ENCODE measurements around the gene STRN3. TPM values are rescaled to one million over a fixed set of nuclear protein-coding genes. Genes with fewer than 3 reads are reported as not detected.
A peak's percentile ranks its signal among the peaks of the same experiment; 100 is the strongest.
"Not testable (repeated sequence)": the region's sequence is repeated elsewhere in the genome, so short reads cannot be mapped to it uniquely, and the experiment has no call there.

STRN3 gene
- total RNA-seq, 6 experiments from 2014 or later: 19.5 to 28.0 (median 21.5) TPM

- no peaks in the 10 kb centered on the region for H3K36me3 ChIP-seq
- intact Hi-C loops (cut with DNase I): no loop called here
- WGBS (ENCODE audit: insufficient coverage, low coverage, low lambda C conversion rate, missing lambda C conversion rate): 100% methylated on average over 1 of the region's 1 CpG
These were observed 30.9 kb upstream of the STRN3 start for GRCh38 chr14:31057035-31057434.

GRCh38 chr14:31052905-31053586, 26.9 kb upstream of the STRN3 start:
- H3K4me3 ChIP-seq; H3K9me3 ChIP-seq; H3K27me3 ChIP-seq; H3K36me3 ChIP-seq; intact Hi-C loops (cut with DNase I): not testable (repeated sequence)
- Histone ChIP-seq H3K27ac (peak overlapping the region in 2 of 3 donors; percentile 7 to 23), H3K4me1 (peaks cover 0 to 14% (median 6%) of the 10 kb centered on the region in 4 donors)
- WGBS (ENCODE audit: insufficient coverage, low coverage, low lambda C conversion rate, missing lambda C conversion rate): 38% methylated on average over 9 of the region's 9 CpGs
- ATAC-seq: peak; percentile 85 to 89 (median 87)
- DNase-seq: peak; percentile 75 to 83 (median 82)

More at GRCh38 chr14:31057035-31057434, 30.9 kb upstream of the STRN3 start:
- Histone ChIP-seq H3K4me1 (peaks cover 0 to 29% (median 10%) of the 10 kb centered on the region in 4 donors), H3K4me3 (no peak overlapping the region), H3K9me3 (no peaks in the 10 kb centered on the region), H3K27ac (no peak overlapping the region), H3K27me3 (no peaks in the 10 kb centered on the region)
- TF ChIP-seq CTCF (IDR thresholded peaks at IDR 0.05) (no peak), POLR2A (IDR thresholded peaks at IDR 0.05) (no peak)
- DNase-seq (no peak), ATAC-seq (no peak)

GRCh38 chr14:31051511-31051910, 25.3 kb upstream of the STRN3 start:
- TF ChIP-seq POLR2A (IDR thresholded peaks at IDR 0.05) (no peak), CTCF (IDR thresholded peaks at IDR 0.05) (no peak)
- no peaks in the 10 kb centered on the region for H3K9me3 ChIP-seq
- no peak for ATAC-seq
- no peak overlapping the region for H3K4me3 ChIP-seq
- WGBS (ENCODE audit: insufficient coverage, low coverage, low lambda C conversion rate, missing lambda C conversion rate): 36% methylated on average over 2 of the region's 4 CpGs
- no peak overlapping the region for H3K27ac ChIP-seq
- H3K36me3 ChIP-seq: no peaks in the 10 kb centered on the region
- no peaks in the 10 kb centered on the region for H3K27me3 ChIP-seq
- DNase-seq: no peak
- intact Hi-C loops (cut with DNase I): no loop called here
- peaks cover 0 to 14% (median 6%) of the 10 kb centered on the region in 4 donors for H3K4me1 ChIP-seq

GRCh38 chr14:31051023-31051422, 24.8 kb upstream of the STRN3 start:
- WGBS (ENCODE audit: insufficient coverage, low coverage, low lambda C conversion rate, missing lambda C conversion rate): 95% methylated on average over 7 of the region's 7 CpGs
- Histone ChIP-seq H3K4me1 (peaks cover 0 to 14% (median 6%) of the 10 kb centered on the region in 4 donors), H3K27me3 (no peaks in the 10 kb centered on the region), H3K9me3 (no peaks in the 10 kb centered on the region), H3K4me3 (no peak overlapping the region), H3K36me3 (no peaks in the 10 kb centered on the region), H3K27ac (no peak overlapping the region)
- DNase-seq: no peak
- ATAC-seq: no peak
- no peak for TF ChIP-seq POLR2A (IDR thresholded peaks at IDR 0.05)
- no peak for TF ChIP-seq CTCF (IDR thresholded peaks at IDR 0.05)
- intact Hi-C loops (cut with DNase I): no loop called here

- H3K27me3 ChIP-seq: no peaks in the 10 kb centered on the region
- ATAC-seq (no peak), DNase-seq (no peak)
- peaks cover 0 to 6% (median 0%) of the 10 kb centered on the region in 4 donors for H3K4me1 ChIP-seq
- intact Hi-C loops (cut with DNase I): no loop called here
- H3K4me3 ChIP-seq: no peak overlapping the region
- no peaks in the 10 kb centered on the region for H3K36me3 ChIP-seq
- no peaks in the 10 kb centered on the region for H3K9me3 ChIP-seq
- 100% methylated on average over 5 of the region's 10 CpGs for WGBS (ENCODE audit: insufficient coverage, low coverage, low lambda C conversion rate, missing lambda C conversion rate)
- H3K27ac ChIP-seq: no peak overlapping the region
- TF ChIP-seq CTCF (IDR thresholded peaks at IDR 0.05): no peak
- TF ChIP-seq POLR2A (IDR thresholded peaks at IDR 0.05): no peak
These were observed 21.3 kb upstream of the STRN3 start for GRCh38 chr14:31047503-31047902.

Measured in right lobe of liver (tissue), 6 donors.